ENCODE data around the gene ZBTB34.

The ZBTB34 gene

DNA sequence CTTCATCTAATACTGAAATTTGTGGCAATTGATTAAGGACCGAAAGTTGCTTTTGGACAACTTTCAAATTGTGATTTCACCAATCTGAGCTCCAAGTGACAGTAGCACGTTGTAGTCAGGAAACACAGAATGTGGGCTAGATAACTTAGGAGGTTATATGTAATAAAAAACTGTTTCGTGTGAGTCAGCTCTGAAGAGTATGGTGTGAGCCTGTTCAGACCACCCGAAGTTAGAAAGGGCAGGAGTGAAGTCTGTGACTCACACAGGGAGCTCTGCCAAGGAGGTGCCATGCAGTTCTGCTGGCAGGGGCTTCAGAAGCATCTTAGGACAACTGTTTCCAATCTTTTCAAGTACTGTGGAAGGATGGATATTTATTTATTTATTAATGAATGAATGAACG is 16.4 kb upstream of the ZBTB34 start:
- DNase-seq, result no peak

DNA sequence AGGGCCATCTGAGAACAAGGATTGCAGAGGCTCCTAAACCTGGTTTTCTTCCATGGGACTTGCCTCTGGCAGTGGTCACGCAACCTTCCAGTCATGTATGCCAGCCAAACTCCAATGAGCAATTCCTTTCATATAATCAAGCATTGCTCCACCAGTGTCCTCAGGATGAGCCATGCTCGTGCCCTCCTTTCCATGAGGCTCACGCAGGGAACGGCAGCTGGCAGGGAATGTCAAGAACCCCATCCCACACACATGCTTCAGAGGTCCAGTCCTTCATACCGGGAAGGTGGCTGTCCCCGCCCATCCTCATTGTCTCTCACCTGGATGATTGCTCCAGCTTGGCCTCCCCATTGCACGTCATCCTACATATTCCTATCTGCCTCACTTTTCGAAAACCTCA is 13.4 kb upstream of the ZBTB34 start:
- no peak for DNase-seq

DNA sequence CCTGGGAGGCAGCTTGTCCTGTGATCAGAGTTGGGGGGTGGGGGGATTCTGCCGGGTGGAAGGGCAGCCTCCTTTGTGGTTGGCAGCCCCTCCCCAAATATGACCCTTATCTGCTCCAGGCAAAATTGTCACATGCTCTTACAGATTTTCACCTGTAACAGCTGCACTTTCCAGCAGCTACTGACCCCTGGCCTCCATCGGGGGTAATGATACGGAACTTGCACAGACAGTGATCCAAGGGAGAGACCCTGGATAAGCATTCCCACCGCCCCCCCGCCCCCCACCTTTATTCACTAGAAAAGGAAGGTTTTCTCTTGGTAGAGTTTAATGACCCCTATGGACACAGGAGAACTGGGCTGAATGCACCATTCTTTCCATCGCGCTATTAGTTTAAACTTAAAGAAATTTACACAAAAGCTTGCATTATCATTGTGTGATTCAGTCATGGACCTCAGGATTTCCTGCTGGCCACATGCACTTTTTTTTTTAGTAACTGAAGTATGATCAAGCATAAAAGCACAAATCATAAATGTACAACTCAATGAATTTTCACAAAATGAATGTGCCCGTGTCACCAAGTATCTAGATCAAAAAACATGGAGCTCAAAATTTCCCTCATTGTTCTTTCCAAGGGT is 10.7 kb upstream of the ZBTB34 start:
- DNase-seq, result no peak

- no peak for DNase-seq
Measured at GRCh38 chr9:126851286-126851880, 9.1 kb upstream of the ZBTB34 start.

DNA sequence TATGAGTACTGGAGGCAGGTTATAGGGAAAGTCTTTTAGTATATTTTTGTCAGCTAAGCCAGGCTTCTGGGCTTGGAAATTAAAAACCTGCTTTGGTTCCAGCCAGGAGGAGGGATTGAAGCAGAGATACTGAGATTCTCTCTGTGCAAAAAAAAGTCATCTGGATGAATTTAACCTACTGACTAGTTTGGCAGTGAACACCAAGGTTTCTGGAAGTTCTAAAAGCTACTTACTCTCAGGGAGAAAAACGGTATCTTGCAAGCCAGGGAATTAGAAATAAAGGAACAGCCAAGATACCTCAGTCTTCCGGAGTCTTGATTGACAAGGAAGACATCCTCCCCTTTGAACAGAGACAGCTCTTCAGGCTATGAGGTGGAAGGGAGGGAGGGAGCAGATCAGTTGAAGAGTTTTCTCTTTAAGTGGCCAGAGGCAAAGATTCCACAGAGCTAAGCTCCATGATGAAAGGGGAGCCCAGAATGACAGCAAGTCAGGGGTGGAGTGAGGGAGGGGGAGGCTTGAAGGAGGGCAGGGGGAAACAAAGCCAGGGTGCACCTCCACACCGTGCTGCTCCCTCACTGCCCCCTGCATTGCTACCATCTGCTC is 8.3 kb upstream of the ZBTB34 start:
- no peak for DNase-seq

- no peak for DNase-seq
Measured at GRCh38 chr9:126853667-126854066, 6.8 kb upstream of the ZBTB34 start.

DNA sequence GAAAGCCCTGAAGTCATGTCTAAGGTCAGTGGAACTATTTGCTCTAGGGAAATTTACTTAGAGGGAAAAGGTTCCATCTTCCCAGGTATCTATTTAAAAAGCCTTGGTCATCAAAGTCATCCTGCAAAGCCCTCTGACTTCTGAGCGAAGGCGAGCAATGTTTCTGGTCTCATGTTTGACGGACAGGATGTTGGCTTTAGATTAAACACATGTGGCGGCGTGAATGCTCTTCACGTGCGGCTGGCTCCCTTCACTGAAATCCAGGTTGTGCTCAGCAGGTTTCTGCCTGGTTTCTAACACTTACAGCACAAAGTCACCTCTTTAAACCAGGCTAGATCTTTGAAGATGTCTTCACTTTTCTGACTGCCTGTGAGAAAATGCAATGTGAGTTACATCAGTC is 5.7 kb upstream of the ZBTB34 start:
- DNase-seq, result no peak

GRCh38 chr9:126856326-126856877 is 4.0 kb upstream of the ZBTB34 start:
- no peak for DNase-seq

GRCh38 chr9:126857261-126857960 is 3.0 kb upstream of the ZBTB34 start:
- no peak for DNase-seq

DNA sequence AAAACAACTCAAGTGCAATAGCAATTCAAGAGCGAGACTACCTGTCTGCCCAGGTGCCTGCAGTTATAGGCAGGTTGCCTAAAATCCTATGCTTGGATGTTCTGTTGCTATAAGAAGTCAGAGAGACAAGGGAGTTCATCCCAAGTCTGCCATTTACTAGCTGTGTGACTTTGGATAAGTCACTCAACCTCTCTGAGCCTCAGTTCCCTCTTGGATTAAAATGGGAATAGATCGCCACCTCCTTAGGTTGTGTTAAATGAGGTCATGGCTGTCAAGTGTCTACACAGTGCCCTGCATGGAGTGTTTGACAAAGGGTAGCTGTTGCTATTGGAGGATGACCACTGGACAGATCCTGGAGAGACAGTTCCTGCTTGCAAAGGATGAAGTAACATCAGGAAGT is 1.3 kb upstream of the ZBTB34 start:
- DNase-seq, result no peak

DNA sequence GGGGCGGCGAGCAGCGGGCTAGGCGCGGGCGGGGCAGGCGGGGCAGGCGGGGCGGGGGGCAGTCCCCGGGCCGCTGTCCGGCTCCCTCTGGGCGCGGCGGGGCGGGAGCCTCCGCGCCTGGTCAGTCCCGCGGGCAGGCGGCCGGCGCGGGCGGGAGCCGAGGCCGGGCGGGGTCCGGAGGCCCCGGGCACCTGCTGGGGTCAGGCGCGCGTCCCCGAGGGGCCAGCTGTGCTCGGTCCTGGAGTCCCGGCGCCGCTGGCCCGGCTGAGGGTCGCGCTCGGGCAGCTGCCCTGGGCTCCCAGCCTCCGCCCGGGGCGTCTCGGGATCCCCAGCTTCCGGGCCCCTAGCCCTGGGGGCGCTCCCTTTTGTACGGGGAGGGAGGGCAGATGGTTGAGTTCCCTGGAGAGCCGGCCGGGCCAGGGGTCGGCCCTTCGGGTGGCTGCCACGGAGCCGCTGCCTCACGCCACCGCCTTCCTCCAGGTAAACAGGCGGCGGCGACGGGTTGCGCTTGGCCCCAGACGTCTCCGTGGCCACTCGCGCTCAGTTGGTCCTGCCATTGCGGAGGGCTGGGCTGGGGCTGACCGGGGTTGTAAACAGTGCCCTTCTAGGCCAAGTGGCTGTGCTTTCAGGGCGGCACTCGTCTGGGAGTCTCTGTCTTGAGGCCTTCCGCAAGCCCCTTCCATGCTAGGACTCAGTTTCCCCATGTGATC is 473 bp downstream of the ZBTB34 start:
- DNase-seq, result peak; percentile 13

GRCh38 chr9:126861707-126862103 is 1.3 kb downstream of the ZBTB34 start:
- DNase-seq, result peak; percentile 13

DNA sequence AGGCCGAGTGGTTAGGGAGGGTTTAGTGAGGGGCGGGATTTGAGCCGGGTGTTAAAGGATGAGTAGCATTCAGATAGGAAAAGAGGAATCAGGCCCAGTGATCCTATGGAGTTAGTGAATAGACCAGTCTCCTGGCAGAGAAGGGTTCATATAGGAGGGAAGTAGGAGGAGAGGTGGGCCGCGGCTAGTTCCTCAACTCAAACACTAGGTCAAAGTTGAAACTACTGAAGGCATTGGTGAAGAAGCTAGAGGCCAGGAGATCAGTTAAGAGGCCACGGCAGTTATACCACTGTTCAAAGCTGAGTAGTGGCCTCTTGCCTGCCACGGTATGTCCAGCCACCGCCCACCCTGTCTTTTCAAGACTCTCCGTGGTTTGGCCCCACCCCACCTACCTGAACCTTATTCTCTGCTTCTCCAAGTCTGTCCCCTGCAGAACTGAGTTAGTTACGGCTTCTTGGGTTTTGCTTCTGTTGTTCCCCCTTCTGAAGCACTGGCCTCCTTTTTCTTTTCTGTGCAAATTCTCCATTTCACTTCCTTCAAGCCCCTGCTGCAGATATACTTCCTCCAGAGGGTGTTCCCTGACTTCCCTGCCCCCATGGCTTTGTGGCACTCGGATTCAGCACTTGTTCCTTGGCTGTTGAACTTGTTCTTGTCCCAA is 1.8 kb downstream of the ZBTB34 start:
- DNase-seq, result no peak

GRCh38 chr9:126864771-126865170 is 4.3 kb downstream of the ZBTB34 start:
- DNase-seq, result no peak

- no peak for DNase-seq
Measured at GRCh38 chr9:126869368-126869767, 8.9 kb downstream of the ZBTB34 start.

DNA sequence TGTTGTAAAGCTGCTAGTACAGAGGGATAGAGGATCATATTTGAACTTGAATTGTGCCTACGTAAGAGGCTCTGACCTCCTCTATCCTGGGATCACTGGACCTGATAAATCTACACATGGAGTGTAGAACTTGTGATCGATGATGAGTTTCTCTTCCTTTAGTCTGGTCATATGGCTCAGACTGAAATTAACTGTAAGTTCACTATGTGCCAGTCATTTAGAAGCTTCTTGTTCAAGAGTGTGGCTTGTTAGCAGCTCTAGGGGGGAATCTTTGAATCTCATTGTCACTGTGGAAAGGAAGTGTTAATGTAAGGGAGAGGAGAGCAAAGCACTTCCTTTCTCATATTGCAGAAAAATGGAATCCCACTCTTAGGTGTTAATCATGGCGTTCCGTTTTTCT is 12.1 kb downstream of the ZBTB34 start:
- DNase-seq, result no peak

DNA sequence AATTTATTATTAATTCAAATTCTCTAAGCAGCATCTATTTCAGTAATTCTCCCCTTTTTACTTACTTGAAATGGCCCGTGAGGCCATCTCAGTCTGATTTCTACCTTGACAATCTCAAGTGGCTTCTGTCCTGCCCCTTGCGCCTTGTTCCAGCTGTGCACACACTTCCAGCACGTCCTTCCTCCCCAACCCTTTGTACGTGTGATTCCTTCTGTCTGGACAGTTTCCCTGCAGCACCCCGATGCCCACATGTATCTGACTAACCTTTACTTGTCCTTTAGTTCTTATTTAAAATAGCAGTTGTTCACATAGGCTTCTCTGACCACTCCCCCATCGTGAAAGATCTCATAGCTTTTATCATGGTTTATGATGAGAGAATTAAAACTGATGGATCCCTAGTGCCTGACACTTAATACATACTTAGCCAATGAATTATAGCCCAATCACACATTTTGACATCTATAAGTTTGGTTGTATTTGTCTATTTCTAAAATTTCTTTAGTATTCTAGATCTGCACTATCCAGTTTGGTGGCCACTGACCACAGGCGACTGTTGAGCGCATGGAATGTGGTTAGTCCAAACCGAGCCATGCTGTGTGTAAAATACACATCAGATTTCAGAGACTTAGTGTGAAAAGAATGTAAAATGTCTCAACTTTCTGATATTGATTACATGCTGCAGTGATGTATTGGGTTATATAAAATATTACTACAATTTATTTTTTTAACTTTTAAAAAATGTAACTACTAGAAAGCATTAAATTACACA is 14.3 kb downstream of the ZBTB34 start:
- DNase-seq, result no peak

GRCh38 chr9:126875756-126876510 is 15.5 kb downstream of the ZBTB34 start:
- no peak for DNase-seq

- no peak for DNase-seq
Measured at GRCh38 chr9:126876531-126876930, 16.1 kb downstream of the ZBTB34 start.

GRCh38 chr9:126877418-126877817 is 17.0 kb downstream of the ZBTB34 start:
- peak; percentile 22 for DNase-seq

GRCh38 chr9:126879288-126879687 is 18.8 kb downstream of the ZBTB34 start:
- DNase-seq, result no peak
